ENCODE data around the gene MMP21. TPM values are rescaled to one million over a fixed set of nuclear protein-coding genes. Genes with fewer than 3 reads are reported as not detected.

MMP21 gene
- under 1 TPM; 0.02 to 0.04 TPM for polyA plus RNA-seq

- H3K4me3 ChIP-seq (ENCODE audit: low read depth in 1 of 2, low read length in 2 of 2): no peak within 1 kb of the TSS
- H3K9me3 ChIP-seq (ENCODE audit: control insufficient read depth in 2 of 2, insufficient read depth in 1 of 2, low read depth in 1 of 2, low read length in 1 of 2): peaks cover 0 to 4% of the 10 kb centered on the region in 2 donors
- H3K4me1 ChIP-seq (ENCODE audit: control insufficient read depth in 2 of 2, insufficient read depth in 2 of 2, low read length in 1 of 2): peaks cover 0 to 2% of the 10 kb centered on the region in 2 donors
- no peak within 1 kb of the TSS for H3K27ac ChIP-seq (ENCODE audit: low read depth in 2 of 2, low read length in 1 of 2)
- no peaks in the 10 kb centered on the region for H3K36me3 ChIP-seq (ENCODE audit: control insufficient read depth in 2 of 2, insufficient read depth in 2 of 2, low read length in 1 of 2)
- WGBS, 2 donors: 86 to 88% methylated on average over 26 of the region's 26 CpGs
- H3K27me3 ChIP-seq (ENCODE audit: control insufficient read depth in 1 of 2, insufficient read depth in 2 of 2, low read length in 2 of 2): no peaks in the 10 kb centered on the region
Observed at GRCh38 chr10:125775491-125776106, at the start of gene MMP21. MMP21 (minus strand) TSS chr10:125775821; CDS start chr10:125775821, 0 bp downstream.

- H3K9me3 ChIP-seq (ENCODE audit: control insufficient read depth in 2 of 2, insufficient read depth in 1 of 2, low read depth in 1 of 2, low read length in 1 of 2): no peaks in the 10 kb centered on the region
- H3K4me3 ChIP-seq (ENCODE audit: low read depth in 1 of 2, low read length in 2 of 2): peak overlapping the region in 1 of 2 donors; percentile 95
- no peaks in the 10 kb centered on the region for H3K27me3 ChIP-seq (ENCODE audit: control insufficient read depth in 1 of 2, insufficient read depth in 2 of 2, low read length in 2 of 2)
- H3K27ac ChIP-seq (ENCODE audit: low read depth in 2 of 2, low read length in 1 of 2): no peak overlapping the region
- peaks cover 1 to 9% of the 10 kb centered on the region in 2 donors for H3K36me3 ChIP-seq (ENCODE audit: control insufficient read depth in 2 of 2, insufficient read depth in 2 of 2, low read length in 1 of 2)
- no peaks in the 10 kb centered on the region for H3K4me1 ChIP-seq (ENCODE audit: control insufficient read depth in 2 of 2, insufficient read depth in 2 of 2, low read length in 1 of 2)
- WGBS, 2 donors: 76% methylated on average over 1 of the region's 1 CpG
Observed at GRCh38 chr10:125824736-125825135, 49.1 kb upstream of the MMP21 start.

GRCh38 chr10:125823663-125824251, 48.1 kb upstream of the MMP21 start:
- H3K36me3 ChIP-seq (ENCODE audit: control insufficient read depth in 2 of 2, insufficient read depth in 2 of 2, low read length in 1 of 2): peaks cover 0 to 6% of the 10 kb centered on the region in 2 donors
- H3K27ac ChIP-seq (ENCODE audit: low read depth in 2 of 2, low read length in 1 of 2): peak overlapping the region; percentile 62 to 96
- H3K4me1 ChIP-seq (ENCODE audit: control insufficient read depth in 2 of 2, insufficient read depth in 2 of 2, low read length in 1 of 2): no peaks in the 10 kb centered on the region
- 0% methylated on average over 20 of the region's 20 CpGs for WGBS, 2 donors
- H3K9me3 ChIP-seq (ENCODE audit: control insufficient read depth in 2 of 2, insufficient read depth in 1 of 2, low read depth in 1 of 2, low read length in 1 of 2): no peaks in the 10 kb centered on the region
- peak overlapping the region; percentile 94 to 95 for H3K4me3 ChIP-seq (ENCODE audit: low read depth in 1 of 2, low read length in 2 of 2)
- H3K27me3 ChIP-seq (ENCODE audit: control insufficient read depth in 1 of 2, insufficient read depth in 2 of 2, low read length in 2 of 2): no peaks in the 10 kb centered on the region

GRCh38 chr10:125822878-125823662, 47.4 kb upstream of the MMP21 start, which contains the start of the genes BCCIP and UROS:
BCCIP (plus strand) TSS chr10:125823546; CDS start chr10:125823558, 12 bp downstream.
UROS (minus strand) TSS chr10:125823258; CDS start chr10:125816499, 6,759 bp downstream.
- H3K27ac ChIP-seq (ENCODE audit: low read depth in 2 of 2, low read length in 1 of 2): peak within 1 kb of the TSS; percentile 62 to 96
- H3K27me3 ChIP-seq (ENCODE audit: control insufficient read depth in 1 of 2, insufficient read depth in 2 of 2, low read length in 2 of 2): no peaks in the 10 kb centered on the region
- no peaks in the 10 kb centered on the region for H3K9me3 ChIP-seq (ENCODE audit: control insufficient read depth in 2 of 2, insufficient read depth in 1 of 2, low read depth in 1 of 2, low read length in 1 of 2)
- H3K4me3 ChIP-seq (ENCODE audit: low read depth in 1 of 2, low read length in 2 of 2): peak within 1 kb of the TSS; percentile 94 to 95
- H3K36me3 ChIP-seq (ENCODE audit: control insufficient read depth in 2 of 2, insufficient read depth in 2 of 2, low read length in 1 of 2): peaks cover 0 to 2% of the 10 kb centered on the region in 2 donors
- H3K4me1 ChIP-seq (ENCODE audit: control insufficient read depth in 2 of 2, insufficient read depth in 2 of 2, low read length in 1 of 2): no peaks in the 10 kb centered on the region
- WGBS, 2 donors: 0% methylated on average over 72 to 74 of the region's 74 CpGs

- Histone ChIP-seq H3K4me3 (ENCODE audit: low read depth in 1 of 2, low read length in 2 of 2) (no peak overlapping the region), H3K9me3 (ENCODE audit: control insufficient read depth in 2 of 2, insufficient read depth in 1 of 2, low read depth in 1 of 2, low read length in 1 of 2) (no peaks in the 10 kb centered on the region), H3K27me3 (ENCODE audit: control insufficient read depth in 1 of 2, insufficient read depth in 2 of 2, low read length in 2 of 2) (no peaks in the 10 kb centered on the region), H3K27ac (ENCODE audit: low read depth in 2 of 2, low read length in 1 of 2) (no peak overlapping the region), H3K36me3 (ENCODE audit: control insufficient read depth in 2 of 2, insufficient read depth in 2 of 2, low read length in 1 of 2) (peaks cover 0 to under 1% of the 10 kb centered on the region in 2 donors), H3K4me1 (ENCODE audit: control insufficient read depth in 2 of 2, insufficient read depth in 2 of 2, low read length in 1 of 2) (no peaks in the 10 kb centered on the region)
- 57 to 60% methylated on average over 1 of the region's 1 CpG for WGBS, 2 donors
Observed at GRCh38 chr10:125820701-125821100, 45.1 kb upstream of the MMP21 start.

- Histone ChIP-seq H3K9me3 (ENCODE audit: control insufficient read depth in 2 of 2, insufficient read depth in 1 of 2, low read depth in 1 of 2, low read length in 1 of 2) (no peaks in the 10 kb centered on the region), H3K4me3 (ENCODE audit: low read depth in 1 of 2, low read length in 2 of 2) (no peak overlapping the region), H3K36me3 (ENCODE audit: control insufficient read depth in 2 of 2, insufficient read depth in 2 of 2, low read length in 1 of 2) (peaks cover 6 to 7% of the 10 kb centered on the region in 2 donors), H3K27me3 (ENCODE audit: control insufficient read depth in 1 of 2, insufficient read depth in 2 of 2, low read length in 2 of 2) (no peaks in the 10 kb centered on the region), H3K27ac (ENCODE audit: low read depth in 2 of 2, low read length in 1 of 2) (no peak overlapping the region), H3K4me1 (ENCODE audit: control insufficient read depth in 2 of 2, insufficient read depth in 2 of 2, low read length in 1 of 2) (no peaks in the 10 kb centered on the region)
- 86 to 91% methylated on average over 6 of the region's 6 CpGs for WGBS, 2 donors
Observed at GRCh38 chr10:125817337-125817946, 41.8 kb upstream of the MMP21 start.

- no peaks in the 10 kb centered on the region for H3K9me3 ChIP-seq (ENCODE audit: control insufficient read depth in 2 of 2, insufficient read depth in 1 of 2, low read depth in 1 of 2, low read length in 1 of 2)
- WGBS, 2 donors: 86 to 88% methylated on average over 4 of the region's 4 CpGs
Observed at GRCh38 chr10:125816548-125816947, 40.9 kb upstream of the MMP21 start.

GRCh38 chr10:125815764-125816163, 40.1 kb upstream of the MMP21 start:
- H3K36me3 ChIP-seq (ENCODE audit: control insufficient read depth in 2 of 2, insufficient read depth in 2 of 2, low read length in 1 of 2): peaks cover 6 to 7% of the 10 kb centered on the region in 2 donors

More at GRCh38 chr10:125816548-125816947, 40.9 kb upstream of the MMP21 start:
- Histone ChIP-seq H3K4me3 (ENCODE audit: low read depth in 1 of 2, low read length in 2 of 2) (no peak overlapping the region), H3K36me3 (ENCODE audit: control insufficient read depth in 2 of 2, insufficient read depth in 2 of 2, low read length in 1 of 2) (peaks cover 6 to 7% of the 10 kb centered on the region in 2 donors), H3K27me3 (ENCODE audit: control insufficient read depth in 1 of 2, insufficient read depth in 2 of 2, low read length in 2 of 2) (no peaks in the 10 kb centered on the region), H3K27ac (ENCODE audit: low read depth in 2 of 2, low read length in 1 of 2) (no peak overlapping the region), H3K4me1 (ENCODE audit: control insufficient read depth in 2 of 2, insufficient read depth in 2 of 2, low read length in 1 of 2) (no peaks in the 10 kb centered on the region)

GRCh38 chr10:125812128-125812750, 36.6 kb upstream of the MMP21 start:
- H3K27ac ChIP-seq (ENCODE audit: low read depth in 2 of 2, low read length in 1 of 2): no peak overlapping the region
- peaks cover 12 to 14% of the 10 kb centered on the region in 2 donors for H3K36me3 ChIP-seq (ENCODE audit: control insufficient read depth in 2 of 2, insufficient read depth in 2 of 2, low read length in 1 of 2)
- H3K4me1 ChIP-seq (ENCODE audit: control insufficient read depth in 2 of 2, insufficient read depth in 2 of 2, low read length in 1 of 2): no peaks in the 10 kb centered on the region
- no peak overlapping the region for H3K4me3 ChIP-seq (ENCODE audit: low read depth in 1 of 2, low read length in 2 of 2)
- no peaks in the 10 kb centered on the region for H3K9me3 ChIP-seq (ENCODE audit: control insufficient read depth in 2 of 2, insufficient read depth in 1 of 2, low read depth in 1 of 2, low read length in 1 of 2)
- 79 to 92% methylated on average over 1 of the region's 1 CpG for WGBS, 2 donors
- no peaks in the 10 kb centered on the region for H3K27me3 ChIP-seq (ENCODE audit: control insufficient read depth in 1 of 2, insufficient read depth in 2 of 2, low read length in 2 of 2)

More at GRCh38 chr10:125815764-125816163, 40.1 kb upstream of the MMP21 start:
- Histone ChIP-seq H3K9me3 (ENCODE audit: control insufficient read depth in 2 of 2, insufficient read depth in 1 of 2, low read depth in 1 of 2, low read length in 1 of 2) (no peaks in the 10 kb centered on the region), H3K27ac (ENCODE audit: low read depth in 2 of 2, low read length in 1 of 2) (no peak overlapping the region), H3K4me3 (ENCODE audit: low read depth in 1 of 2, low read length in 2 of 2) (no peak overlapping the region), H3K27me3 (ENCODE audit: control insufficient read depth in 1 of 2, insufficient read depth in 2 of 2, low read length in 2 of 2) (no peaks in the 10 kb centered on the region), H3K4me1 (ENCODE audit: control insufficient read depth in 2 of 2, insufficient read depth in 2 of 2, low read length in 1 of 2) (no peaks in the 10 kb centered on the region)
- 0 to 38% methylated on average over 1 of the region's 1 CpG for WGBS, 2 donors

All from esophagus (tissue), 2 donors.